Measurements from ENCODE around the gene MSGN1.

- TF ChIP-seq CTCF (IDR thresholded peaks at IDR 0.05) (no peak), POLR2AphosphoS5 (IDR thresholded peaks at IDR 0.05) (no peak)
These were observed 35.7 kb upstream of the MSGN1 start for GRCh38 chr2:17780546-17780945.

All from prostate gland (tissue), 2 donors.